GM12873 (cell line): ENCODE measurements around the gene SLC25A22.

Experiments
- CTCF ChIP-seq: IDR thresholded peaks from 2 replicates; pipeline ENCODE4 v1.5.1; 2012; ENCODE audit warnings: low read depth, mild to moderate bottlenecking, moderate library complexity, low read length, control low read depth; ENCODE audit not compliant: insufficient read depth; ENCODE audit errors: missing control alignments

Gene SLC25A22

GRCh38 chr11:766106-766935 is 31.8 kb downstream of the SLC25A22 start:
- no peak for TF ChIP-seq CTCF

GRCh38 chr11:765802-766091 is 32.3 kb downstream of the SLC25A22 start:
- TF ChIP-seq CTCF: no peak

- peak; percentile 77 for TF ChIP-seq CTCF
These were observed 32.9 kb downstream of the SLC25A22 start for GRCh38 chr11:765025-765801.

- no peak for TF ChIP-seq CTCF
These were observed 33.6 kb downstream of the SLC25A22 start for GRCh38 chr11:764322-765024.

- TF ChIP-seq CTCF: no peak
These were observed 34.3 kb downstream of the SLC25A22 start for GRCh38 chr11:763549-764321.

GRCh38 chr11:763073-763463 is 35.0 kb downstream of the SLC25A22 start:
- no peak for TF ChIP-seq CTCF
